ENCODE results near the gene FIGN.

Gene FIGN

GRCh38 chr2:163558251-163559021, 177.4 kb downstream of the FIGN start:
- Histone ChIP-seq H3K27me3 (ENCODE audit: control insufficient read depth in 1 of 2, insufficient read depth in 2 of 2, low read length in 2 of 2) (no peaks in the 10 kb centered on the region), H3K4me1 (ENCODE audit: control insufficient read depth in 1 of 2, insufficient read depth in 2 of 2, low read length in 2 of 2) (no peaks in the 10 kb centered on the region), H3K9ac (ENCODE audit: low read depth in 1 of 2, low read length in 2 of 2) (no peak overlapping the region), H3K36me3 (ENCODE audit: control insufficient read depth in 1 of 2, insufficient read depth in 2 of 2, low read length in 2 of 2) (no peaks in the 10 kb centered on the region), H3K4me3 (ENCODE audit: low read depth in 1 of 2, low read length in 2 of 2) (no peak overlapping the region), H3K9me3 (ENCODE audit: control insufficient read depth in 1 of 2, low read length in 2 of 2) (no peaks in the 10 kb centered on the region), H3K27ac (ENCODE audit: low read depth, low read length) (no peak overlapping the region)

- Histone ChIP-seq H3K4me1 (ENCODE audit: control insufficient read depth in 1 of 2, insufficient read depth in 2 of 2, low read length in 2 of 2) (no peaks in the 10 kb centered on the region), H3K36me3 (ENCODE audit: control insufficient read depth in 1 of 2, insufficient read depth in 2 of 2, low read length in 2 of 2) (no peaks in the 10 kb centered on the region), H3K9me3 (ENCODE audit: control insufficient read depth in 1 of 2, low read length in 2 of 2) (no peaks in the 10 kb centered on the region), H3K4me3 (ENCODE audit: low read depth in 1 of 2, low read length in 2 of 2) (no peak overlapping the region), H3K27ac (ENCODE audit: low read depth, low read length) (no peak overlapping the region), H3K27me3 (ENCODE audit: control insufficient read depth in 1 of 2, insufficient read depth in 2 of 2, low read length in 2 of 2) (no peaks in the 10 kb centered on the region), H3K9ac (ENCODE audit: low read depth in 1 of 2, low read length in 2 of 2) (no peak overlapping the region)
Observed at GRCh38 chr2:163556511-163556910, 179.3 kb downstream of the FIGN start.

- Histone ChIP-seq H3K9me3 (ENCODE audit: control insufficient read depth in 1 of 2, low read length in 2 of 2) (no peaks in the 10 kb centered on the region), H3K4me1 (ENCODE audit: control insufficient read depth in 1 of 2, insufficient read depth in 2 of 2, low read length in 2 of 2) (no peaks in the 10 kb centered on the region), H3K4me3 (ENCODE audit: low read depth in 1 of 2, low read length in 2 of 2) (no peak overlapping the region), H3K27ac (ENCODE audit: low read depth, low read length) (no peak overlapping the region), H3K9ac (ENCODE audit: low read depth in 1 of 2, low read length in 2 of 2) (no peak overlapping the region), H3K36me3 (ENCODE audit: control insufficient read depth in 1 of 2, insufficient read depth in 2 of 2, low read length in 2 of 2) (no peaks in the 10 kb centered on the region), H3K27me3 (ENCODE audit: control insufficient read depth in 1 of 2, insufficient read depth in 2 of 2, low read length in 2 of 2) (no peaks in the 10 kb centered on the region)
Observed at GRCh38 chr2:163554864-163555263, 180.9 kb downstream of the FIGN start.

GRCh38 chr2:163553601-163554000, 182.2 kb downstream of the FIGN start:
- no peaks in the 10 kb centered on the region for H3K36me3 ChIP-seq (ENCODE audit: control insufficient read depth in 1 of 2, insufficient read depth in 2 of 2, low read length in 2 of 2)
- no peaks in the 10 kb centered on the region for H3K27me3 ChIP-seq (ENCODE audit: control insufficient read depth in 1 of 2, insufficient read depth in 2 of 2, low read length in 2 of 2)
- no peak overlapping the region for H3K4me3 ChIP-seq (ENCODE audit: low read depth in 1 of 2, low read length in 2 of 2)
- no peaks in the 10 kb centered on the region for H3K9me3 ChIP-seq (ENCODE audit: control insufficient read depth in 1 of 2, low read length in 2 of 2)
- H3K27ac ChIP-seq (ENCODE audit: low read depth, low read length) = no peak overlapping the region
- H3K9ac ChIP-seq (ENCODE audit: low read depth in 1 of 2, low read length in 2 of 2) = no peak overlapping the region
- H3K4me1 ChIP-seq (ENCODE audit: control insufficient read depth in 1 of 2, insufficient read depth in 2 of 2, low read length in 2 of 2) = no peaks in the 10 kb centered on the region

- H3K4me3 ChIP-seq (ENCODE audit: low read depth in 1 of 2, low read length in 2 of 2) = no peak overlapping the region
- H3K27ac ChIP-seq (ENCODE audit: low read depth, low read length) = no peak overlapping the region
- H3K9ac ChIP-seq (ENCODE audit: low read depth in 1 of 2, low read length in 2 of 2) = no peak overlapping the region
- no peaks in the 10 kb centered on the region for H3K4me1 ChIP-seq (ENCODE audit: control insufficient read depth in 1 of 2, insufficient read depth in 2 of 2, low read length in 2 of 2)
- H3K9me3 ChIP-seq (ENCODE audit: control insufficient read depth in 1 of 2, low read length in 2 of 2) = no peaks in the 10 kb centered on the region
- no peaks in the 10 kb centered on the region for H3K36me3 ChIP-seq (ENCODE audit: control insufficient read depth in 1 of 2, insufficient read depth in 2 of 2, low read length in 2 of 2)
- no peaks in the 10 kb centered on the region for H3K27me3 ChIP-seq (ENCODE audit: control insufficient read depth in 1 of 2, insufficient read depth in 2 of 2, low read length in 2 of 2)
Observed at GRCh38 chr2:163552758-163553157, 183.1 kb downstream of the FIGN start.

- Histone ChIP-seq H3K36me3 (ENCODE audit: control insufficient read depth in 1 of 2, insufficient read depth in 2 of 2, low read length in 2 of 2) (no peaks in the 10 kb centered on the region), H3K9me3 (ENCODE audit: control insufficient read depth in 1 of 2, low read length in 2 of 2) (no peaks in the 10 kb centered on the region), H3K4me3 (ENCODE audit: low read depth in 1 of 2, low read length in 2 of 2) (no peak overlapping the region), H3K27ac (ENCODE audit: low read depth, low read length) (no peak overlapping the region), H3K4me1 (ENCODE audit: control insufficient read depth in 1 of 2, insufficient read depth in 2 of 2, low read length in 2 of 2) (no peaks in the 10 kb centered on the region), H3K27me3 (ENCODE audit: control insufficient read depth in 1 of 2, insufficient read depth in 2 of 2, low read length in 2 of 2) (no peaks in the 10 kb centered on the region), H3K9ac (ENCODE audit: low read depth in 1 of 2, low read length in 2 of 2) (no peak overlapping the region)
Observed at GRCh38 chr2:163551616-163552373, 184.0 kb downstream of the FIGN start.

GRCh38 chr2:163548970-163549369, 186.8 kb downstream of the FIGN start:
- no peak overlapping the region for H3K4me3 ChIP-seq (ENCODE audit: low read depth in 1 of 2, low read length in 2 of 2)
- H3K4me1 ChIP-seq (ENCODE audit: control insufficient read depth in 1 of 2, insufficient read depth in 2 of 2, low read length in 2 of 2) = no peaks in the 10 kb centered on the region
- H3K27ac ChIP-seq (ENCODE audit: low read depth, low read length) = no peak overlapping the region
- H3K9me3 ChIP-seq (ENCODE audit: control insufficient read depth in 1 of 2, low read length in 2 of 2) = no peaks in the 10 kb centered on the region
- H3K27me3 ChIP-seq (ENCODE audit: control insufficient read depth in 1 of 2, insufficient read depth in 2 of 2, low read length in 2 of 2) = no peaks in the 10 kb centered on the region
- H3K36me3 ChIP-seq (ENCODE audit: control insufficient read depth in 1 of 2, insufficient read depth in 2 of 2, low read length in 2 of 2) = no peaks in the 10 kb centered on the region
- H3K9ac ChIP-seq (ENCODE audit: low read depth in 1 of 2, low read length in 2 of 2) = no peak overlapping the region
